Activated CD8-positive, alpha-beta memory T cell treated with anti-CD3 and anti-CD28 coated beads, Interleukin-2, amount 50 U/mL, for 1 hour (primary cell): ENCODE measurements around the gene SUV39H1.
"Not testable (repeated sequence)": the region's sequence is repeated elsewhere in the genome, so short reads cannot be mapped to it uniquely, and the experiment has no call there.

Experiments
- DNase-seq: peaks from one replicate; pipeline ENCODE4 v3.0.0-alpha.2; 2020; ENCODE audit errors: extremely low read depth

SUV39H1 gene

DNA sequence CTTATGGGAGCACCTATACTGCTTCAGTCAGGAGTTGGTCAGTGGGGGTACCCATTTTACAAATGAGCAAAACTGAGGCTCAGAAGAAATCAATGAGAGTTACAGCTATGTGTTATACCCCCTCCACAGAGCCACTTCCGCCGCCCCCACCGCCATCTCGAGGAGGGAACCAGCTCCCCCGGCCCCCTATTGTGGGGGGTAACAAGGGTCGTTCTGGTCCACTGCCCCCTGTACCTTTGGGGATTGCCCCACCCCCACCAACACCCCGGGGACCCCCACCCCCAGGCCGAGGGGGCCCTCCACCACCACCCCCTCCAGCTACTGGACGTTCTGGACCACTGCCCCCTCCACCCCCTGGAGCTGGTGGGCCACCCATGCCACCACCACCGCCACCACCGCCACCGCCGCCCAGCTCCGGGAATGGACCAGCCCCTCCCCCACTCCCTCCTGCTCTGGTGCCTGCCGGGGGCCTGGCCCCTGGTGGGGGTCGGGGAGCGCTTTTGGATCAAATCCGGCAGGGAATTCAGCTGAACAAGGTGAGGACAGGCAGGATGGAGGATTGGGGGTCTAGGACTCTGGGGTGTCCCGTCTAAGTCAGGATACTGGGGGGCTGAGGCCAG lies 7.9 kb upstream of the SUV39H1 start:
- no peak for DNase-seq

GRCh38 chrX:48689208-48689920 lies 7.2 kb upstream of the SUV39H1 start:
- DNase-seq: no peak

DNA sequence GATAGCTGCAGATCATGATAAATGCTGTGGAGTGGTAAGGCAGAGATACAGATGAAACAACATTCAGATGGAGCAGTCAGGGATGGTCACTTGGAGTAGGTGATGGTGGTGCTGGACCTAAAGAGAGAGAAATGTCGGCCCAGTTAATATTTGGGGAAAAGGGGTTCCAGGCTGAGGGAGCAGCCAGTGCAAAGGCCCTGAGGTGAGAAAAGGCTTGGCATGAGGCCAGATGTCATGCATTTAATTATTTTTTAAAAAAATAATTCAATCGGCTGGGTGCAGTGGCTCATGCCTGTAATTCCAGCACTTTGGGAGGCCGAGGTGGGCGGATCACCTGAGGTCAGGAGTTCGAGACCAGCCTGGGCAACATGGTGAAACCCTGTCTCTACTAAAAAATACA lies 4.8 kb upstream of the SUV39H1 start:
- not testable (repeated sequence) for DNase-seq

DNA sequence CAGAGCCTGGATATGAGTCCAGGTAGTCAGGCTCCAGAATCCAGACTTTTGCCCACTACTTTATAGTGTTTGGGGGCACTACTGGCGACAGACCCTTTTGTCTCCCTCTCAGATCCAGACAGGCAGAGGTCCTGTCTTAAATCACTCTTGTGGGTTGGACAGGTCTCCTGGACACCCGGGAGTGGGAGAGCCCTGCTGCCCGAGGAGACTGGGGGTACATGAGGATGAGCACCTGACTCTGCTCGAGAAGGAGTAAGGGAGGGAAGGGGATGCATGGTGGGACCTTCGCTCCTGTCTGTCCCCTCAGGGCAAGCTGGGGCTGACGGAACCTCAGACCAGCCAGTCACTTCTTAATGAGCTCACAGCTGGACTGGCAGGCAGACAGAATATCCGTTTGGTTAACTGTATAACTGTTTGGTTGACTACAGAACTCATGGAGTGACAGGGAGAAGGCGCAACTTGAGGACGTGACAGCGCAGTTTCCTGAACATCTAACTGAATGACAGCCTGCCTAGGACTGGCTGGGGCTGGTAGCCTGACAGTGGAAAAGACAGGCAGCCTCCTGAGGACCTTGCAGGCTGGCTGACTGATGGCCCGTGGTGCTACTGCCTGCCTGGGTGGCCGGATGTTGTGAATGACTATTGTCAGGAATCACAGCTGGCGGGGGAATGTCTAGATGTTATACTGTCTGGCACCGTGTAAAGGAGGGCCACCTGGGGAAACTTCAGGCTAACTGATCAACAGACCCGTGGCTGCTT lies 1.6 kb upstream of the SUV39H1 start:
- no peak for DNase-seq

DNA sequence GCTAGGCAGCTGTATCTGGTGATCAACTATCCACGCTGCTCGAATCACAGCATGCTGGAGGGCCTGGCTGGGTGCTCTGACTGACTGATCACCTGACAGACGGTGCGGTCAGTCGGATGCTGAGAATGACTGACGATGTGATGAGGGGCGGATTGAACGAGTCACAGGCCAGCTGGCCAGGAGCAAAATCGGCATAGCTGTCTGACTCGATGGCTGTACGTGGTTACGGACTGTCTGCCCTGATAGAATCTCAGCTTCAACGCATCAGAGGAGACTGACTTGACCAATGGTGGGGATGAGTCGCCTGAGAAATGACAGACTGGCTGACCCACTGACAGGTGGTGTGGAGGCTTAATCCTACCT lies 1.0 kb upstream of the SUV39H1 start:
- DNase-seq: no peak

DNA sequence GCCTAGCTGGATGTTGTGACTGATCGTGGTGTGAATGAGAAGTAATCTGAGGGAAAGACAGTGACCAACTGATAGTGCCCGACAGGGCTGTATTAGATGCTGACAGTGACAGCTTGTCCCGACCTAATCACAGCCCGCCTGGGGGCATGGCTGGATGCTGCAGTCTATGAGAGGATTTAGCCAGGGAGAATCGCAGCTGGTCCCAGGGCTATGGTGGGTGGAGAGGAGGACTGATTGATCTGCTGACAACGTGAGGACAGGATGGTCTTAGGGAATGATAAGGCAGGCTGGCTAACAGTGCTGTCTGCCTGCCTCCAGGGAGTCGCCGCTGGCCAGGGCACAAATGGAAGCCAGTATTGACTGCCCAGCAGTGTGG lies 621 bp upstream of the SUV39H1 start:
- DNase-seq: no peak

- DNase-seq: no peak
Measured at GRCh38 chrX:48696909-48697727, 584 bp downstream of the SUV39H1 start.

- DNase-seq: no peak
Measured at GRCh38 chrX:48698306-48698705, 1.8 kb downstream of the SUV39H1 start.

- DNase-seq: no peak
Measured at GRCh38 chrX:48700246-48700645, 3.7 kb downstream of the SUV39H1 start.

DNA sequence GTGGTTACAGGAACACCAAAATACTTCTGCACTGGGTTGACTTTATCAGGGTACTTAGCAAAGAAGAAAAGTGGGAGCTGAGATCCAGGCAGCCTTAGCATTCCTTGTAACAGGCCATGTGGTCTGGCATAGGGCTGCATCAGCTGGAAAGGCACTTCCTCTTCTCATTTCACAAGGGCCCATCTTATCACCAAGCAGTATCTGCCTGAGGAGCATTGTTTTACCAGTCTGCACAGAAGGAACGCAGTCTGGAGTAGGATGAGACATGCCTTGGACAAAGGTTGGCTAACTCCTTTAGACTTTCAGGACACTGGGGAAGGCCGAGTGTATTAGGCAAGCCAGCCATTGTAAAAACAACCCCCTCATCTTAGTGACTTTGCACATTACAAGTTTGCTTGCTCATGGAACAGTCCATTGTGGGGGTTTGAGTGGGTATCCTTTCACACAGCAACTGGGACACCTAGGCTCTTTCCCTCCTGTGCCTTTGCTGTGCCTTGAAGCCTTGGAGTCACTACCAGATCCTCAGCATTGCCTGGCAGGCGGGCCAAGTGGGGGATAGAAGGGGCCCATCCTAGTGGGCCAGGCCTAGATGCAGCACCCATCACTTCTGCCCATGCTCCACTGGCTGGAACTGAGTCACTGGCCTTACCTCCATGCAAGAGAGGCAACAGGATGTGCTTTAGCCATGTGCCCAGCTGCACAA lies 4.6 kb downstream of the SUV39H1 start:
- DNase-seq: no peak

DNA sequence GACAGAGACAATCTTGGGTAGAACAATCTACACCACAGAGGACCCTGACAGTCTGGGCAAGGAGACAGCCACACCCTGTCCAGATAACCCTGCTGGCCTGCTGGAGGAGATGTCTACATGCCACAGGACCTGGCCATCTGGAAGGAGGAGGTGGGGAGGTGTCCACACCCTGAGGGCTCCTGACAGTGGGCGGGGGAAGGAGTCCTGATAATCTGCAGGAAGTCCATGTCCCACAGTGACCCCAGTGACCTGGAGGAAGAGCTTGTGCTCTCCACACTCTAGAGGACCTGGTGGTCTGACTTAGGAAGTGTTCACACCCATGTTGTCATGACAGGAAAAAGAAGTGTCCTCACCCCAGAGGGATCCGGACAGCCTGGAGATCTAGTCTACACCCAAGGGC lies 5.5 kb downstream of the SUV39H1 start:
- DNase-seq: no peak

DNA sequence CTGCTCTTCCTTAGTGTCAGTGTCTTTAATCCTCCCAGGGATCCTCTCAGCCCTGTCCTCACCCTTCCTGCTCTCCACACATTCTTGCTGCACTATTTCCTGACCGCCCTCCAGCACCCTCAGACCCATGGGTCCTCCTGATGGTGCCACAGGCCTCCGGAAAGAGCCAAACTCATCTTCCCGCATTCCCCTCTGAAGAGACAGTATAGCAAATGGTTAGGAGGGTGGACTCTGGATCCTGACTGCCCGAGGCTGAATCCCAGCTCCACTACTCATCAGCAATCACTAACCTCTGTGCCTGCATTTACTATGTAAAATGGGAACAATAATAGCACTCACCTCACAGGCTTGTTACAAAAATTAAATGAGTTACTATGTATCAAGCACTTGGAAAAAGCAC lies 6.2 kb downstream of the SUV39H1 start:
- no peak for DNase-seq

GRCh38 chrX:48703228-48703627 lies 6.7 kb downstream of the SUV39H1 start:
- no peak for DNase-seq

- DNase-seq: no peak
Measured at GRCh38 chrX:48703642-48704481, 7.3 kb downstream of the SUV39H1 start.

- no peak for DNase-seq
Measured at GRCh38 chrX:48705871-48706270, 9.3 kb downstream of the SUV39H1 start.

DNA sequence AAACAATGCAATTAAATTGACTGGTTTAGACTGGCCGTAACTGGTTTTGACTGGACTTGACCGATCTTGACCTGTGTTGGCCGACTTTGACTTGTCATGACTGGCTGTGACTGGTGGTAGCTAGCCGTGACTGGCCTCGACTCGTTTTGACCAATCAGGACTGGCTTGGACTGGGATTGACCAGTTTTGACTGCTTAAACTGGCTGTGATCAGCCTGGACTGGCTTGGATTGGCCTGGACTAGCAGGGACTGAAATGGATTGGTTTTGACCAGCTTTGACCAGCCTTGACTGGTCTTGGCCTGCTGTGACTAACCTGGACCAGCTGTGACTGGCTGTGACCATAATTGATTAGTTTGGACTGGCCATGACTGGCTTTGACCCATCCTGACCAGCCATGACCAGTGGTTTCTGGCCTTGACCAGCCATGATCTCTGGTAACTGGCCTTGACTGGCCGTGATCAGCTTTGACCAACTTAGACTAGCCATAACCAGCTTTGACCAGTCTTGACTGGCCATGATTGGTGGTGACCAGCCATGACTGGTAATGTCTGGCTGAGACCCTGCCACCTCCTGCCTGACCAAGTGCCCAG lies 13.1 kb downstream of the SUV39H1 start:
- DNase-seq: no peak

DNA sequence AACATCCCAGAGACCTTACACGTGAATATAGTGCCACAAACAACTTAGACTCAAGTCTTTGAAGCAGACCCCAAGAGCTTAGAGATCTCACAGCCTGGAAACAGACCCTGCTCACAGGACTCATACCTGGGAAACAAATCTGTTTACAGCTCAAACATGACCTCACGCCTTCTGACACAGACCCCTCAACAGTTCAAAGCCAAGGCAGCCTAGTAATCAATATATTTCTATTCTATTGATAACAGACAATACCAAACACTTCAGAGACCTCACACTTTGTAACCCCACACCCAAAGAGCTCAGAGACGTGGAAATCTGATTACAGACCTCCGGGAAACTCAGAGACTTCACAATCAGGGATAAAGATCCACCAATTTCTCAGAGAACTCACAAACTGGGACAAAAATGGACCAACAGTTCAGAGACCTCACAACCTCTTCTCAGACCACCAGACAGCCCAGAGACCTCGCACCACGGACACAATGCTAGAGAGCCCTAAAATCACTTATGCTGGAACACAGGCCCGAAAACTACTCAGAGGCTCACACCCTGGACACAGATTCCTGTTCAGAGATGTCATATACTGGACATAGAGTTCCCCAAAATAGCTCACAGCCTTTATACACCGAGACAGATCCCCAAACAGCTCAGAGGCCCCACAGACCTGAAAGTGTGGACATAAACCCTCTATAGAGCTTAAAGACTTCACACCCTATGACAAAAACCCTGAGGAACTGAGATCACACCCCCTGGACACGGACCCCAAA lies 14.8 kb downstream of the SUV39H1 start:
- no peak for DNase-seq

DNA sequence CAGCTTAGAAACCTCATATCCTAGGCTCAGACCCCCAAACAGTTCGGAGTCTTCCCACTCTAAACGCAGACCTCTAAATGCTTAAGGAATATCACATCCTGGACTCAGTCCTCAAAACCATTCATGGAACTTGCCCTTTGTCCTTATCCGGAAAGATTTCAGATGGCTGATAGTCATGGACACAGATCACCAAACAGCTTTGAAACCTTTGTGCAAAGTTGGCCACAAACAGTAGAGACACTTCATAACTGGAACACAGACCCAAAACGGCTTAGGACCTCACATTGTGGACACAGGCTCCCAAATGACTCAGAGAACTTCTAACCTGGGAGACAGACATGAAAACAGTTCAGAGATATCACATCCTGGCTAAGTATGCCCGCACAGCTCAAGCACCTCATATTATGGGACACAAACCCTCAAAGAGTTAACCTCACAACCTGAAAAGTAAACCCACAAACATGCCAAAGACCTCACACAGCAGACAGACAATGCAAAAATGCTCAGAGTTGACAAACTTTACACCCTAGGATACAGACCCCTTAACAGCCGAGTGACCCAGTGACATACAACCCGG lies 15.5 kb downstream of the SUV39H1 start:
- no peak for DNase-seq

GRCh38 chrX:48713847-48714246 lies 17.3 kb downstream of the SUV39H1 start:
- DNase-seq: no peak
